Lung microvascular endothelial cell (primary cell): Measurements from ENCODE around the gene C10orf53. TPM values are rescaled to one million over a fixed set of nuclear protein-coding genes. Genes with fewer than 3 reads are reported as not detected.

Source experiments
- DNase-seq, 2 donors: peaks; one replicate each; pipeline versions ENCODE4 v3.0.0 to v3.0.0-alpha.2; 2010; ENCODE audit warnings: low read depth in 2 of 2
- total RNA-seq: library from RNA; depleted of rRNA; stranded (reverse); fragments of >200 nt; gene quantifications from 2 replicates; pipeline ENCODE4 v1.2.1, GENCODE V29; 2014

Gene C10orf53
- not detected in 2 replicates for total RNA-seq

DNA sequence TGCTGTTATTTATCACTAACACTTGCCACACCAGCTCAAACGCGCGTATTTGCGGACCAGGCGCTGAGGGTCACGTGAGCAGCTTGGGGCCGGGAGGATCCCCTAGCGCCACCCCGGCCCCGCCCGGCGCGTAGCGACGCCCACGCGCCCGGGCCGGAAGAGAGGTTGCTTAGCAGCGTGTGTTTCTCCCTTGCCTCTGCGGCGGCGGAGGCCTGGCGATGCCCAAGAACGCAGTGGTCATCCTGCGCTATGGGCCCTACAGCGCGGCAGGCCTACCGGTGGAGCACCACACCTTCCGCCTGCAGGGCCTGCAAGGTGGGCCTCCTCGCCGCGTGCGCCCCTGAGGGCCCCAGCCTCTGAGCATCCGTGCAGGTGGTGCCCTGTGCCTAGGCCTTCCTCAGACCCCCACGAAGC lies at the start of gene C10orf53:
C10orf53 (plus strand) TSS at position 172 of the 414 bp plus-strand sequence; CDS start at position 219, 47 bp downstream.
- peak; percentile 57 to 62 for DNase-seq

- no peak for DNase-seq
Observed at GRCh38 chr10:49631975-49632374, 47.5 kb upstream of the C10orf53 start.

GRCh38 chr10:49632406-49633317 lies 46.8 kb upstream of the C10orf53 start:
- no peak for DNase-seq

- DNase-seq: no peak
Observed at GRCh38 chr10:49633327-49634068, 46.0 kb upstream of the C10orf53 start.

DNA sequence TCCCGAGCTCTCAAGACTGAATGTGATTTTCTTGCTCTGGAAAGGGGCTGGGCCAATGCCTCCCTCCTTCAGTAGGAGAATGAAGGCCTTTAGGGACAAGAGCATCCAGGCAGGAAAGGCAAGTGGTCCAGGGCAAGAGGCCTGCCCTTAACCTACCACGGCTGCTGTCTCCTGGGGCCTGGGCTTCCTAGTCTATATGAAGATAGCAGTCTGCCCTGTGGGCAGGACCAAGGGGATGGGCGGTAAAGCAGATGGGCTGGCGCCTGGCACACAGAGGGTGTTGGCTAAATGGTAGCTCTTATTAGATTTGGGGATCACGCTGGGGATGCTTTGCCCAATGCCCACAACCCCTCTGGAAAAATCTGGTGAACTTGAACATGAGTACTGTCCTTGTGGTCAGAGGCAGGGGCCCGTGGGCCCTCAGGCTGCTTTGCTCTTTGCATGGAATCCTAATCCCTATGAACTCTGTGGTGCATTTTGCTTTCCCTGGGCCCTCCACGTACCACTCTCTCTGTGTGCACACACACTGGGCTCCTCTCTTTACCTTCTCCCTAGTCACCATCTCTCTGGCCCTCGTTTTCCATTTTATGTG lies 45.3 kb upstream of the C10orf53 start:
- DNase-seq: no peak

DNA sequence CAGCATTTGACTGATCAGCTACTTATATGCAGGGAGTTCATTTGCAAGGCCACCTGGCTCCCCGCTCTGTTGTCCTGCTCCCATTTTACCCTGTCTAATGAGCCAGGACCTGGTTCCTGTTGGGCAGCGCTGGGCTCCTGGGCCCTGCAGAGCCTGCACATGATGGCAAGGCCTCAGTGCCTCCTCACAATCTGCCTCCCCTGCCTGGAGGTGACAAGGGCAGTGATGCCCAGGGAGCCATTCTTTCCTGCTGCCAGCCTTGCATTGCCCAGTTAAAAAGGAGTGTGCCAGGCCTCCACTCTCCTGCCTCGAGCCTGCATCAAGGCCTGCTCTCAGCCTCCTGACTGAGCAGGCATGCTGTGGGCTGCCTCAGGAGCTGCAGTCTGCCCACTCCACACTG lies 37.1 kb upstream of the C10orf53 start:
- DNase-seq: no peak

DNA sequence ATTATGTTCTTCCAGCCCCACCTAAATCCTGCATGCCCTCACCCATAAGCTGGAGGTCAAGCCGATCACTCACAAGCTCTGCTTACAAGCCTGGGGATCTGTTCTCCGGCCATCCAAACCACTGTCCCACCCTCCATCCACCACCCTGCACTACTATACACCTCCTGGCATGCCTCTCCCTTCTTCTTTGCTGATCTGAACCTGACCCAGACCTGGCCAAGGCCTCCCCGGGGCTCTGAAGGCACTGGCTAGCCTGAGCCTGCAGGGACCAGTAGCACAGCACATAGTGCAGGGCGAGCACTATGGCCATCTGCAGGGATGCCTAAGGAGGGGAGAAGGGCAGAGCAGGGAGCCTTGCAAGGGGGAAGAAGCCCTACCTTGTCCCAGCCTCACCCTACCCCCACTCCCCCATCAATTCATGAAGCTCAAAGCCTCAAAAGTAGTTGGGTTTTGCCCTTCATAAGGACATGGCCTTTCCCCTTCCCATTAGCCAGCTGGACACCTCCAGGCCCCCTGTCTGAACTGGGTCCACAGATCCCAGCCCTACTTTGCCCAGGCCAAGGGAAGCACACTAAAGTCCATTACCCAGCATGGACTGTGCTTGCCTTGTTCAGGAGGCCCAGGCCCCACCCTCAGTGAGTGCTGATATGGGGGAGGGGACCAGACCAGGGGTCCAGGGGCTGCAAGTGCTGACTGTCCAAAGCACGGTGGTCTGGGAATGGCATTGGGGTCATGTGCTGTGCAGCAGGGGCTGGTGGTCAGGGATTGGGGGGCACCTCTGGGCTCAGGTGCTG lies 36.0 kb upstream of the C10orf53 start:
- DNase-seq: no peak

GRCh38 chr10:49644035-49644646 lies 35.3 kb upstream of the C10orf53 start:
- no peak for DNase-seq

DNA sequence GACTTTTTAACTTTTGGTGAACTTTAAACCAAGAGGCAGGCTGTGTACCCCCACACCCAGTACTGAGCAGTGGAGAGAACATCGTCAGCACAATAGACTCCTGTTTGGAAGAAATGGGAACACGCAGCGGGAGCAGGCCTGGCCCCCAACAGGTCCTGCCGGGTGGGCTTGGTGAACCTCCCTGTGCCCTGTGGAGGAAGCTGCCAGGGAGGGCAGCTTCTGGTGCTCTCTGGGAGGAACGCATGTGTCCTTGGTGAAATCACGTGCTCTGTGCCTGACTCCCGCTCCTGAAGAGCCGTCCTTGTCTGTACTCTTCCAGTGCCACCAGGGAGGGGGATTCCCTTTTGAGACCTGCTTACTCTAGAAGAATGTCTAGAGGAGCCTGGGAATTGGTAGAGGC lies 34.0 kb upstream of the C10orf53 start:
- no peak for DNase-seq

- no peak for DNase-seq
Observed at GRCh38 chr10:49645871-49646870, 33.3 kb upstream of the C10orf53 start.

DNA sequence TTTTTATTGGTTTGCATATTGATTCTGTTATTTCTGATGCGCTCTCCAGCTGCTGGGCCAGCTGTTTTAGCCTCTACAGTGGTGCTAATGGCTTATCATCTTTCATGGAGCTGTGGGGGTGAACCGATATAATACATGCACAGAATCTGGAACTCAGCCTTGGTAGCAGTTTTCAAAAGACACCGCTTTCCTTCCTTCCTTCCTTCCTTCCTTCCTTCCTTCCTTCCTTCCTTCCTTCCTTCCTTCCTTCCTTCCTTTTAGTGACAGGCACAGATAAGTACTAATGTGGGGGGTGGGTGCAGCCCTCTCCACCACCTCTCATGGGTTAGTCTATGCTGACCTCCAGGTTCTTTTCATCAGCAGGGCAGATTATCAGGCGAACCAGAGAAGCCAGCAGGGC lies 31.9 kb upstream of the C10orf53 start:
- DNase-seq: no peak

GRCh38 chr10:49647985-49648795 lies 31.3 kb upstream of the C10orf53 start:
- DNase-seq: no peak

DNA sequence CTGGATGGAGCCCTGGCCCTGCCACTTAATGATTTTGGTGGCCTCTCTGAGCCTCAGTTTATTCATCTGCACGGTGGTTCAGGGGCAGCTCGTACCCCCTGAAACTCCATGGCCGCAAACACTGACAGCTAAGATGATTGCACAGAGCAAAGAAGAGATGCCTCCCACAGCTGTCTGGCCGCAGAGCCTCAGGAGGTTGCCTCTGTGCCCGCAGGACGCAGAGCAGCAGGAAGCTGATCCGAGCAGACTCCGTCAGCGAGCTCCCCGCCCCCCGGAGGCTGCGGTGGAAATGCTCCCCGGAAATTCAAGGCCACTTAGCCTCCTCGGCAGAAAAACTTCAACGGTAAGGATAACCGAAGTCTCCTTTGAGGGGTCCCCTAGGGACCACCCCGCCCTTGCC lies 30.2 kb upstream of the C10orf53 start:
- DNase-seq: no peak

DNA sequence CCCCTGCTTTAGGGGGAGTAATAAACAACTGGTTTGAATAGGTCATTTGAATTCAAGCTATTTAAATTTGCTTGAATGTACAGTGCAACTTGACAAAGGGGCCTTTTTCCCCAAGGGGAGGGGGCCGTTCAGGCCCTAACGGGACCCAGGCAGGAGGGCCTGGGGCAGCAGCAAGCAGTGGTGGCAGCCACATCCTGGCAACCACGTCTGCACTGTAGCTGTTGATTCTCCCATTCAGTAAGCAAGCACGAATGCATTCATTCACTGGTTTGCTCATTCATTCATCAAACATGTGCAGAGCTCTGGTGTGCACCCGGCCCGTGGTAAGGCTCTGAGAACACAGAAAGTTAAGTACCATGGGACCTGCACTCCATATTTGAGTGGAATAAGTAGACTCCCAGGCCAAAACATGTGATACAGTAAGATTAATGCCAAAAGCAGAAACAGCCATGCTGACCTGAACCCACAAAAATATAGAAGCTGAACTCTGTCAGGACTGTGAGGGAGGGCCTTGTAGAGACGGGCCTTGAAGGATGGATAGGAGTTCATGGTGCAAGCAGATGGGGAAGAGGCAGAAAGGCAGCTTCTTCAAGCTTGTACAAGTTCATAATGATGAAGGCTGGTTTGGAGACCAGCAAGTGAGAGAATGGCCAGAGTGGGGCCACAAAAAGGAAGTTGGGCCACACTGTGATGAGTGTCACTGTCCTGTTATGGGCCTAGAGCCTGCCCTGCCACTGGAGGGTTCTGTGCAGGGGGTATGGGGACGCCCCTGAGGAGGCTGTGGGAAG lies 29.3 kb upstream of the C10orf53 start:
- no peak for DNase-seq

- DNase-seq: no peak
Observed at GRCh38 chr10:49650724-49651034, 28.8 kb upstream of the C10orf53 start.

- no peak for DNase-seq
Observed at GRCh38 chr10:49651039-49651835, 28.2 kb upstream of the C10orf53 start.

DNA sequence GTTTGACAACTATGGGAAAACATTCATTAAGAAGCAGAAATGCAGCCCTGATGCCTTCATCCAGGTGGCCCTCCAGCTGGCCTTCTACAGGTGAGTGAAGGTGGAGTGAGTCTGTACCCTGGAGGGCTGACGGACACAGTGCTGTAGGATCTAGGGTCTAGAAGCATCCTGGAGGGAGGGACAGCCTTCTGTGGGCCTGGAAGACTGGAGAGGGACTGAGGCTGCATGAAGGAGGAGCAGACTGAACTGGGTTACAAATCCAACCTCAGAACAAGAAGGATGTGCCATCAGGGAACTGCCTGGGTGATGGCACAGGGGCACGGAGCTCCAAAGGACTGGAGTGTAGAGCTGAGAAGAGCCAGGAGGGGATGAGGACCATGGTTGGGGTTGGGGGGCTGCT lies 27.5 kb upstream of the C10orf53 start:
- DNase-seq: no peak
